ENCODE measurements around the gene CASP7.

The CASP7 gene

DNA sequence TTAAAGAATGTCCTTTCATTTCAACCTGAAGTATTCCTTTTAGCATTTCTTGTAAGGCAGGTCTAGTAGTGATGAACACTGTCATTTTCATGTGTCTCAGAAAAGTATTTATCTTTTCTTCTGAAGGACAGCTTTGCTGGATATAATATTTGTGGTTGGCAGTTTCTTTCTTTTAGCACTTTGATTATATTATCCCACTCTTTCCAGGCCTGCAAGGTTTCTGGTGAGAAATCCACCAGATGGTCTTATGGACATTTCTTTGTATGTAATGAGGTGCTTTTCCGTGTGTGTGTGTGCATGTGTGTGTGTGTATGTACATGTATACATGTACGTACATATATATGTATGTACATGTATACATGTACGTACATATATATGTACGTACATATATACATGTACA, 7.3 kb downstream of the CASP7 start:
- Histone ChIP-seq H4K20me1 (ENCODE audit: low read depth, low read length) (no peaks in the 10 kb centered on the region), H3K79me2 (ENCODE audit: insufficient read depth, low read length) (no peaks in the 10 kb centered on the region), H3K27me3 (ENCODE audit: low read length) (no peaks in the 10 kb centered on the region), H3K9ac (ENCODE audit: low read length) (no peak overlapping the region), H3K9me2 (replicated peaks; ENCODE audit: insufficient read depth, low read length) (no peaks in the 10 kb centered on the region), H3K36me3 (ENCODE audit: low read length) (no peaks in the 10 kb centered on the region), H3F3A (ENCODE audit: insufficient read depth) (peaks cover 2% of the 10 kb centered on the region; the same call in 1 of the 2 replicates), H3K9me3 (ENCODE audit: insufficient read depth, low read length) (peaks cover 9% of the 10 kb centered on the region; the same call in 1 of the 2 replicates), H3K4me2 (ENCODE audit: low read depth, low read length, poor library complexity, severe bottlenecking) (no peak overlapping the region), H3K27ac (ENCODE audit: low read depth, low read length) (no peak overlapping the region), H2AFZ (ENCODE audit: low read depth, low read length, severe bottlenecking) (no peak overlapping the region), H3K4me3 (ENCODE audit: insufficient read depth, low read length, poor library complexity, severe bottlenecking) (no peak overlapping the region)
- TF ChIP-seq EZH2phosphoT487 (conservative IDR thresholded peaks at IDR 0.05; ENCODE audit: low read length): no peak
- TF ChIP-seq, protein P1, sequence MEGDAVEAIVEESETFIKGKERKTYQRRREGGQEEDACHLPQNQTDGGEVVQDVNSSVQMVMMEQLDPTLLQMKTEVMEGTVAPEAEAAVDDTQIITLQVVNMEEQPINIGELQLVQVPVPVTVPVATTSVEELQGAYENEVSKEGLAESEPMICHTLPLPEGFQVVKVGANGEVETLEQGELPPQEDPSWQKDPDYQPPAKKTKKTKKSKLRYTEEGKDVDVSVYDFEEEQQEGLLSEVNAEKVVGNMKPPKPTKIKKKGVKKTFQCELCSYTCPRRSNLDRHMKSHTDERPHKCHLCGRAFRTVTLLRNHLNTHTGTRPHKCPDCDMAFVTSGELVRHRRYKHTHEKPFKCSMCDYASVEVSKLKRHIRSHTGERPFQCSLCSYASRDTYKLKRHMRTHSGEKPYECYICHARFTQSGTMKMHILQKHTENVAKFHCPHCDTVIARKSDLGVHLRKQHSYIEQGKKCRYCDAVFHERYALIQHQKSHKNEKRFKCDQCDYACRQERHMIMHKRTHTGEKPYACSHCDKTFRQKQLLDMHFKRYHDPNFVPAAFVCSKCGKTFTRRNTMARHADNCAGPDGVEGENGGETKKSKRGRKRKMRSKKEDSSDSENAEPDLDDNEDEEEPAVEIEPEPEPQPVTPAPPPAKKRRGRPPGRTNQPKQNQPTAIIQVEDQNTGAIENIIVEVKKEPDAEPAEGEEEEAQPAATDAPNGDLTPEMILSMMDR (IDR thresholded peaks at IDR 0.05; ENCODE audit: insufficient read depth, low read length, poor library complexity, severe bottlenecking): no peak

DNA sequence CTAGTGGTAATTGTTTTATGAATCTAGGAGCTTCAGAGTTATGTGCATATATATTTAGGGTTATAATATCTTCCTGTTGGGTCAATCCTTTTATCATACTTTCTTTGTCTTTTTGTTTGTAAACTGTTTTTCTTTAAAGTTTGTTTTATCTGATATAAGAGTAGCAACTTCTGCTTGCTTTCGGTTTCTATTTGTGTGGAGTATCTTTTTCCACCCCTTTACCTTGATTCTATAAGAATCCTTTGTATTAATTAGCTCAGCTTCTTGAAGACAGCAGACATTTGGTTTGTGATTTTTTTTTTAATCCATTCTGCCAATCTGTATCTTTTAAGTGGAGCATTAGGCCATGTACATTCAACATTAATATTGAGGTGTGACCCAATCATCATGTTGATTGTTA, 9.3 kb downstream of the CASP7 start:
- no peaks in the 10 kb centered on the region for H3K9me2 ChIP-seq (replicated peaks; ENCODE audit: insufficient read depth, low read length)
- no peak overlapping the region for H2AFZ ChIP-seq (ENCODE audit: low read depth, low read length, severe bottlenecking)
- no peaks in the 10 kb centered on the region for H4K20me1 ChIP-seq (ENCODE audit: low read depth, low read length)
- no peak overlapping the region for H3K4me3 ChIP-seq (ENCODE audit: insufficient read depth, low read length, poor library complexity, severe bottlenecking)
- H3K27ac ChIP-seq (ENCODE audit: low read depth, low read length): no peak overlapping the region
- peaks cover 9% of the 10 kb centered on the region; the same call in 1 of the 2 replicates for H3K9me3 ChIP-seq (ENCODE audit: insufficient read depth, low read length)
- no peaks in the 10 kb centered on the region for H3K79me2 ChIP-seq (ENCODE audit: insufficient read depth, low read length)
- H3F3A ChIP-seq (ENCODE audit: insufficient read depth): no peaks in the 10 kb centered on the region
- no peak overlapping the region for H3K9ac ChIP-seq (ENCODE audit: low read length)
- no peaks in the 10 kb centered on the region for H3K36me3 ChIP-seq (ENCODE audit: low read length)
- H3K4me2 ChIP-seq (ENCODE audit: low read depth, low read length, poor library complexity, severe bottlenecking): no peak overlapping the region
- no peak for TF ChIP-seq EZH2phosphoT487 (conservative IDR thresholded peaks at IDR 0.05; ENCODE audit: low read length)
- TF ChIP-seq, protein P1 (IDR thresholded peaks at IDR 0.05; ENCODE audit: insufficient read depth, low read length, poor library complexity, severe bottlenecking): no peak
- no peaks in the 10 kb centered on the region for H3K27me3 ChIP-seq (ENCODE audit: low read length)

DNA sequence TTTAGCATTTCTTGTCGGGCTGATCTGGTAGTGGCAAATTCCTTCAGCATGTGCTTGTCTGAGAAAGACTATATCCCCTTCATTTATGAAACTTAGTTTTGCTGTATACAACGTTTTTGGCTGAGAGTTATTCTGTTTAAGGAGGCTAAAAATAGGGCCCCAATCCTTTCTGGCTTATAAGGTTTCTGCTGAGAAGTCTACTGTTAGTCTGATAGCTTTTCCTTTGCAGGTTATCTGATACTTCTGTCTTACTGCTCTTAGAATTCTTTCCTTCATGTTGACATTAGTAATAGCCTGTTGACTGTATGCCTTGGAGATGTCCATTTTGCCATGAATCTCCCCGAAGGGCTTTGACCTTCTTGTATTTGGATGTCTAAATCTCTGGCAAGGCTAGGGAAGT, 9.9 kb downstream of the CASP7 start:
- H2AFZ ChIP-seq (ENCODE audit: low read depth, low read length, severe bottlenecking): no peak overlapping the region
- no peaks in the 10 kb centered on the region for H4K20me1 ChIP-seq (ENCODE audit: low read depth, low read length)
- H3K9me2 ChIP-seq (replicated peaks; ENCODE audit: insufficient read depth, low read length): no peaks in the 10 kb centered on the region
- H3F3A ChIP-seq (ENCODE audit: insufficient read depth): no peaks in the 10 kb centered on the region
- no peaks in the 10 kb centered on the region for H3K36me3 ChIP-seq (ENCODE audit: low read length)
- no peak overlapping the region for H3K27ac ChIP-seq (ENCODE audit: low read depth, low read length)
- H3K27me3 ChIP-seq (ENCODE audit: low read length): no peaks in the 10 kb centered on the region
- no peaks in the 10 kb centered on the region for H3K79me2 ChIP-seq (ENCODE audit: insufficient read depth, low read length)
- TF ChIP-seq, protein P1 (IDR thresholded peaks at IDR 0.05; ENCODE audit: insufficient read depth, low read length, poor library complexity, severe bottlenecking): no peak
- no peak for TF ChIP-seq EZH2phosphoT487 (conservative IDR thresholded peaks at IDR 0.05; ENCODE audit: low read length)
- no peak overlapping the region for H3K4me2 ChIP-seq (ENCODE audit: low read depth, low read length, poor library complexity, severe bottlenecking)
- no peak overlapping the region for H3K9ac ChIP-seq (ENCODE audit: low read length)
- H3K4me3 ChIP-seq (ENCODE audit: insufficient read depth, low read length, poor library complexity, severe bottlenecking): no peak overlapping the region
- H3K9me3 ChIP-seq (ENCODE audit: insufficient read depth, low read length): peaks cover 9% of the 10 kb centered on the region; the same call in 1 of the 2 replicates

Measured in SU-DHL-6 (cell line).